DOHH2 (cell line): ENCODE measurements around the gene HSD11B1.

ENCODE experiments used
- H3F3A ChIP-seq: fragments of 200-600 bp; sonication (generic), shearing (Covaris generic); 2 replicates; pipeline ENCODE4 v1.6.0; 2016; ENCODE audit warnings: antibody characterized with exemption, mild to moderate bottlenecking; ENCODE audit not compliant: control insufficient read depth, insufficient read depth
- H3K27ac ChIP-seq: fragments of 200-600 bp; sonication (generic); 2 replicates; pipeline ENCODE4 v1.5.1; 2014; ENCODE audit warnings: low read depth, mild to moderate bottlenecking, low read length, moderate library complexity
- H3K27me3 ChIP-seq: fragments of 200-600 bp; sonication (generic); 2 replicates; pipeline ENCODE4 v1.6.1; 2014; ENCODE audit warnings: mild to moderate bottlenecking, low read length, mixed read lengths; ENCODE audit not compliant: control insufficient read depth
- H3K36me3 ChIP-seq: fragments of 200-600 bp; sonication (generic); 2 replicates; pipeline ENCODE4 v1.6.1; 2014; ENCODE audit warnings: mild to moderate bottlenecking, low read length, moderate library complexity, mixed read lengths; ENCODE audit not compliant: control insufficient read depth
- H3K4me1 ChIP-seq: fragments of 200-600 bp; sonication (generic); 2 replicates; pipeline ENCODE4 v1.6.1; 2014; ENCODE audit warnings: mild to moderate bottlenecking, low read length, mixed read lengths; ENCODE audit not compliant: control insufficient read depth
- H3K4me2 ChIP-seq: fragments of 200-600 bp; sonication (generic); 2 replicates; pipeline ENCODE4 v1.6.0; 2014; ENCODE audit warnings: mild to moderate bottlenecking, low read length, moderate library complexity
- H3K4me3 ChIP-seq: fragments of 200-600 bp; sonication (generic); 2 replicates; pipeline ENCODE4 v1.5.1; 2014; ENCODE audit warnings: mild to moderate bottlenecking, low read length, mixed read lengths
- H3K79me2 ChIP-seq: fragments of 200-600 bp; sonication (generic); 2 replicates; pipeline ENCODE4 v1.6.1; 2014; ENCODE audit warnings: mild to moderate bottlenecking, low read length, mixed read lengths; ENCODE audit not compliant: control insufficient read depth
- H3K9me2 ChIP-seq: fragments of 200-600 bp; sonication (generic); replicated peaks from 2 replicates; pipeline ENCODE4 v1.6.1; 2014; ENCODE audit warnings: mild to moderate bottlenecking, low read length, mixed read lengths; ENCODE audit not compliant: control insufficient read depth
- H3K9me3 ChIP-seq: fragments of 200-600 bp; sonication (generic); 2 replicates; pipeline ENCODE4 v1.6.1; 2014; ENCODE audit warnings: antibody characterized with exemption, low read length, mixed read lengths; ENCODE audit not compliant: control insufficient read depth, insufficient read depth
- H4K20me1 ChIP-seq: fragments of 200-600 bp; sonication (generic); 2 replicates; pipeline ENCODE4 v1.6.0; 2014; ENCODE audit warnings: low read depth, mild to moderate bottlenecking, antibody characterized with exemption, low read length, moderate library complexity; ENCODE audit not compliant: control insufficient read depth, insufficient read depth
- CTCF ChIP-seq: fragments of 200-600 bp; sonication (generic); IDR thresholded peaks from one replicate; pipeline ENCODE4 v1.5.1; 2014; ENCODE audit warnings: antibody characterized with exemption, mild to moderate bottlenecking, low read depth, low read length; ENCODE audit not compliant: poor library complexity, severe bottlenecking
- EZH2phosphoT487 ChIP-seq: fragments of 200-600 bp; sonication (generic); IDR thresholded peaks from 2 replicates; pipeline ENCODE4 v1.6.1; 2017; ENCODE audit warnings: borderline replicate concordance, mild to moderate bottlenecking, antibody characterized with exemption, low read length, moderate library complexity, mixed read lengths

The HSD11B1 gene

GRCh38 chr1:209742409-209743144, 37.9 kb downstream of the HSD11B1 start:
- Histone ChIP-seq H3K9me2 (no peaks in the 10 kb centered on the region), H3K9me3 (no peaks in the 10 kb centered on the region), H3K27me3 (peaks cover 9% of the 10 kb centered on the region; the same call in 1 of the 2 replicates), H3K4me1 (peaks cover 3% of the 10 kb centered on the region; the same call in 1 of the 2 replicates), H3K79me2 (no peaks in the 10 kb centered on the region), H3K4me3 (no peak overlapping the region), H3K27ac (no peak overlapping the region), H3K4me2 (no peak overlapping the region), H3K36me3 (no peaks in the 10 kb centered on the region), H4K20me1 (no peaks in the 10 kb centered on the region), H3F3A (no peaks in the 10 kb centered on the region)
- TF ChIP-seq CTCF (no peak), EZH2phosphoT487 (no peak)

DNA sequence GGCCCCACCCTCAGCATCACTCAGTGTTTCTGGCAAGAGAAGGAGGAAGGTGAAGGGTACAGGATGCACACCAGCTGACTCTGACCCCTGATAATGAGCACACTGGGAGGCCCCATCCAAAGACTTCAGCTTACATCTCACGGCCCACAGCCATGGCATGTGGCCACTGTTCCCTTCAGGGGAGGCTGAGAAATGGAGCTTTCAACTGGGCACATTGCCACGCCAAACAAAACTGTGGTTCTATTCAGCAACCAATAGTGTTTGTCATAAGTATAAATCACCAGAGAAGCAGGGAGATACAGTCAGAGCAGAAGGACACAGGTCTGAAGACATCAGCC, 38.5 kb downstream of the HSD11B1 start:
- H3K27me3 ChIP-seq, result peaks cover 9% of the 10 kb centered on the region; the same call in 1 of the 2 replicates
- H3K36me3 ChIP-seq, result no peaks in the 10 kb centered on the region
- H3K4me2 ChIP-seq, result no peak overlapping the region
- H4K20me1 ChIP-seq, result no peaks in the 10 kb centered on the region
- no peak overlapping the region for H3K4me3 ChIP-seq
- TF ChIP-seq EZH2phosphoT487, result no peak
- H3K79me2 ChIP-seq, result no peaks in the 10 kb centered on the region
- no peaks in the 10 kb centered on the region for H3F3A ChIP-seq
- no peaks in the 10 kb centered on the region for H3K9me3 ChIP-seq
- H3K27ac ChIP-seq, result no peak overlapping the region
- H3K4me1 ChIP-seq, result peaks cover 9% of the 10 kb centered on the region
- H3K9me2 ChIP-seq, result no peaks in the 10 kb centered on the region

DNA sequence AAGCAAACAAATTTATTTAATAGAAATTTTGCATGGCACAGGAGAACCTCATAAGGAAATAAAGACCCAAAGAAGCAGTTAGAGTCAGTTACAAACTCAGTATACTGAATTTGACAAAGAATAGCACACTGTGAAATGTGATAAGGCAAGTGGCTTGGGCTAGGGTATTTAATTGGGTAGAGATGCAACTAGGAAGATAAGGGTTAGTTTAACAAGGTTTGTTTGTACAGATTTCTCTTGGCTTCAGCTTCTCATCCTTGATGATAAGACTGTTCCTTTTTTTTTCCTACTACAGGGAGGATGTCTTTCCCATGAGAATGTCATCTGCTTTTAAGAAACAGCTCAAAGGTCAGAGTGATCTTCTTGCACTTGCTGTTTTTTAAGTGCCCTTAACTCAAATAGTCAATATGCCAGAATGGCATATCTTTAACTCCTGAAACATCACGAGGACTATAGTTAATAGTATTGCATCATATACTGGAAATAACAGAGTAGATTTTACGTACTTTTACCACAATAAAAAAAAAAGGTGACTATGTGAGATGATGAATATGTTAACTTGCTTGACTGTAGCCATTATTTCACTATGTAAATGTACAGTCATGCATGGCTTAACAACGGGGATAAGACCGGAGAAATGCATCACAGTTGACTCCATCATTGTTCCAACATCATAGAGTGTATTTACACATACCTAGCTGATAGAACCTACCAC, 42.0 kb downstream of the HSD11B1 start:
- Histone ChIP-seq H3K4me1 (peaks cover 11% of the 10 kb centered on the region), H3K4me2 (no peak overlapping the region), H3K9me2 (no peaks in the 10 kb centered on the region), H4K20me1 (no peaks in the 10 kb centered on the region), H3F3A (peaks cover 5% of the 10 kb centered on the region; the same call in 1 of the 2 replicates), H3K27me3 (peaks cover 9% of the 10 kb centered on the region; the same call in 1 of the 2 replicates), H3K79me2 (no peaks in the 10 kb centered on the region), H3K9me3 (no peaks in the 10 kb centered on the region), H3K27ac (no peak overlapping the region), H3K36me3 (no peaks in the 10 kb centered on the region), H3K4me3 (no peak overlapping the region)
- TF ChIP-seq CTCF, result no peak
- no peak for TF ChIP-seq EZH2phosphoT487
